Effector memory CD4-positive, alpha-beta T cell (primary cell): ENCODE measurements around the gene ERVW-1.
"Not testable (repeated sequence)": the region's sequence is repeated elsewhere in the genome, so short reads cannot be mapped to it uniquely, and the experiment has no call there.

Experiments
- DNase-seq, 3 donors: peaks; one replicate each; pipeline ENCODE4 v3.0.0-alpha.2; 2020
- H3K27ac ChIP-seq: 2 replicates; pipeline ENCODE4 v1.7.0; 2013; ENCODE audit warnings: mild to moderate bottlenecking, low read length, moderate library complexity; ENCODE audit not compliant: insufficient read depth, poor library complexity, severe bottlenecking
- H3K27me3 ChIP-seq: replicated peaks from 2 replicates; pipeline ENCODE4 v1.7.0; 2013; ENCODE audit warnings: mild to moderate bottlenecking, low read length; ENCODE audit not compliant: insufficient read depth, control insufficient read depth, poor library complexity, severe bottlenecking
- H3K36me3 ChIP-seq: 2 replicates; pipeline ENCODE4 v1.7.0; 2013; ENCODE audit warnings: mild to moderate bottlenecking, low read length, moderate library complexity; ENCODE audit not compliant: control insufficient read depth, insufficient read depth
- H3K4me1 ChIP-seq: 2 replicates; pipeline ENCODE4 v1.7.0; 2013; ENCODE audit warnings: low read length, mild to moderate bottlenecking; ENCODE audit not compliant: control insufficient read depth, insufficient read depth, poor library complexity, severe bottlenecking
- H3K4me3 ChIP-seq: 2 replicates; pipeline ENCODE4 v1.7.0; 2013; ENCODE audit warnings: low read length, low read depth, mild to moderate bottlenecking; ENCODE audit not compliant: insufficient read depth, poor library complexity, severe bottlenecking
- H3K9me3 ChIP-seq: 2 replicates; pipeline ENCODE4 v1.7.0; 2013; ENCODE audit warnings: mild to moderate bottlenecking, low read length, moderate library complexity; ENCODE audit not compliant: control insufficient read depth

The ERVW-1 gene

DNA sequence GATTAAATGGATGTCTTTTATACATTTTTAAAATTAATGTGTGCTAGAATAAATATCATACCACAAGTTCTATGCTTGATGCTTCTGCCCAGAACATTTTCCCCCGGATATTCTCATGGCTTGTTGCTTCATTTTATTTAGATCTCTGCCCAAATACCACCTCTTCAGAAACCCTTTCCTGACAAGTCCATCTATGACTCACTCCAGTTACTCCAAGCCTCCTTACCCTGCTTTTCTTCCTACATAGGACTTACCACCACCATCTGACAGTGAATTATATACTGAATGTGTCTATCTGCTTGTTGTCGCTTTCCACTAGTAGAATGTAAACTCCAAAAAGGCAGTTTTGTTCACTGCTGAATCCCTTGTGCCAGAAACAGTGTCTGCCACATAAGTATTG lies 19.1 kb upstream of the ERVW-1 start:
- Histone ChIP-seq H3K27ac (no peak overlapping the region), H3K27me3 (no peaks in the 10 kb centered on the region), H3K4me3 (no peak overlapping the region), H3K36me3 (peaks cover 52% of the 10 kb centered on the region), H3K4me1 (no peaks in the 10 kb centered on the region), H3K9me3 (no peaks in the 10 kb centered on the region)
- no peak for DNase-seq

DNA sequence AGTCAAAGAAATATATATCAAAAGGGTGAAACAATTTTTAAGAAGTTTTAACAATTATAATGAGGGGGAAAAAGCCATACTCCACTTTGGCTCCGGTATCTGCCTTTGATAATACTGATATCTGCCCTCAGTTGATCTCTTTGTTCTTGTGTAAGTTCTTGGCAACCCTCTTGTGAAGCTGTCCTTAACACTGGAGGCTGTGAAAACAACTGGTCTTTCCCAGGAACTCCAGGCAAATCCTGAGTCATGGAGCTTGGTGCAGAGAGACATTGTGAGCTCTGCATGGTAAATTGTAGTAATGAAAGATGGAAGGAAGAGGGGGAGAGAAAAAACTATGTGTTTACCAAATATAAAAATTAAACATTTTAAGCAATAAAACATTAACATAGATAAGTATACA lies 11.9 kb upstream of the ERVW-1 start:
- H3K36me3 ChIP-seq = peaks cover 43% of the 10 kb centered on the region
- no peak overlapping the region for H3K4me3 ChIP-seq
- no peaks in the 10 kb centered on the region for H3K9me3 ChIP-seq
- no peaks in the 10 kb centered on the region for H3K27me3 ChIP-seq
- H3K4me1 ChIP-seq = no peaks in the 10 kb centered on the region
- DNase-seq = no peak
- no peak overlapping the region for H3K27ac ChIP-seq

DNA sequence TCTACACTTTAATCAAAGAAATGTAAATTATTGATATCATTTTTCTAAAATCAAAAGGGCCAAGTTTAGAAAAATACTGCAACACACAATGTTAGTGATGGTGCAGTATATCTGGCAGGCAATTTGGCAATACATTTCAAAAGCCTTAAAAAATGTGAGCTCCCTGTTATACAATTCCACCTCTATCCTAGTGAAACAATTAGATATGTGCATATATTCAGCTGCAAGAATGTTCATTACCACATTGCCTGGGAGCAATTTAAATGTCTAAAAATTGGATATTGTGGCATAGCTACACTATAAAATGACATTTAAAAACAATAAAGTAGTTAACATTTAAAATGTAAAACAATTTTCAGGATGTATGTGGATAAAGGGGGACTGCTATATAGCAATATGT lies 10.1 kb upstream of the ERVW-1 start:
- peaks cover 35% of the 10 kb centered on the region for H3K36me3 ChIP-seq
- no peak for DNase-seq
- no peak overlapping the region for H3K4me3 ChIP-seq
- H3K27me3 ChIP-seq = no peaks in the 10 kb centered on the region
- H3K4me1 ChIP-seq = no peaks in the 10 kb centered on the region
- no peaks in the 10 kb centered on the region for H3K9me3 ChIP-seq
- H3K27ac ChIP-seq = no peak overlapping the region

DNA sequence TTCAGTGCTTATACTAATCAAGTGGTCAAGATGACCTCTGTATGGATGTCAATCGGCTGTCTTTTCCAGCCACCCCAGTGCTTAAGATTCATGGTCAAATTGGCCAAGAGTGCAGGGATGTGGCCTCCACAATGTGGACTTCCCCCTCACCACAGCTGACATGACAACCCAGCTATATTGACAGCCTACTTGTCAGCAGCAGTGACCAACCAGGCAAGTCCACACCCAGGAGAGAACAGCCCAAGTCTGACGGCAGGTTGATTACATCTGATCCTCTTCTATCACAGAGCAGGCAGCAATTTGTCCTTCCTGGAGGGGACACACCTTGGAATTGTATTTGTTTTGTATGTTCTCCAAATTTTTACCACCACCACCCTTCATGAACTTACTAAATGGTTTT lies 8.2 kb upstream of the ERVW-1 start:
- Histone ChIP-seq H3K4me1 (no peaks in the 10 kb centered on the region), H3K36me3 (peaks cover 18% of the 10 kb centered on the region)

DNA sequence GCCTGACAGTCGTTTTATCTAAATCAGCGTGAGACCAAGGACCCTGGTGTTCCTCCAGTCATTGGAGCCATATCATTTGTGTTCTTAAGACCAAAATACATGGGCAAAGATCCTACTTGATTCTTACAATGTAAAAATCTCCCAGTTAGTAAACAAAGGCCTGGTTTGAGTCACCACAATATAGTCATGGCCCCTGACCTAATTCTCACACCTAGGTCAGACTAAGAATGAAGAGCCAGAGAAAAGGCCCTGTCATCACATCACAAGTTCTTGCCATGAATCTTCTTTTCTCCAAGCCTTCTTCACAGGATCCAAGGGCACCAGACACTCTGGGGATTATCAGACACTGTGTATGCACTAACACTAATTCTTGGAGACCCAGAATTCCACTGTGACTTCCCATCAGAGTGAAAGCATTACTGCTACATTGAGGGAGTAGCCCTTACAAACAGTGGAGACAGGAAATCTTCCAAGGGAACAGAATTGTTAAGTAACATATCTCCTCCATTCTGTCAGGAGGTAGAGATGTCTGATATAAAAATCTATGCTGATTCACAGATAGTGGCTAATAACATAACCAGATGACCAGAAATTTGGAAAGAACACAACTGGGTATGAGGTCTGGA lies 7.6 kb upstream of the ERVW-1 start:
- H3K4me3 ChIP-seq = no peak overlapping the region
- H3K9me3 ChIP-seq = no peaks in the 10 kb centered on the region
- peaks cover 12% of the 10 kb centered on the region for H3K36me3 ChIP-seq
- no peaks in the 10 kb centered on the region for H3K27me3 ChIP-seq
- H3K27ac ChIP-seq = no peak overlapping the region
- no peaks in the 10 kb centered on the region for H3K4me1 ChIP-seq
- DNase-seq = no peak

More for the DNA sequence above, 8.2 kb upstream of the ERVW-1 start:
- no peak overlapping the region for H3K27ac ChIP-seq
- no peak for DNase-seq
- no peaks in the 10 kb centered on the region for H3K27me3 ChIP-seq
- no peaks in the 10 kb centered on the region for H3K9me3 ChIP-seq
- H3K4me3 ChIP-seq = no peak overlapping the region

DNA sequence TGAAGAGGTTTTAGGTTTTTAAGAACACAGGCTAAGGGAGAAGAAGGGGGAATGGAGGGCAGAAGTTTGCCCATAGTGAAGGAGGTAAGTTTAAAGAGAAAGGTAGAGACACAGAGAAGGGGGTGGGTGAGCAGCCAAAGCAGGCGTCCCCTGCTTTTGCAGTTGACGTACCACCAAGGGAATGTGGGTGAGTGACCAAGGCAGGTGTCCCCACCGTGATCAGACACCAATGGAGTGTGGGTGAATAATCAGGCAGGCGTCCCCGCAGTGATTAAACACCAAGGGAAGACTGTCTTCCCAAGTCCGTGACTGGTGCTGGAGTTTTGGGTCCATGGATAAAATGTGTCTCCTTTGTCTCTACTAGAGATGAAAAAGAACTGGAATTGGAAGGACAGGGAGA lies 6.5 kb upstream of the ERVW-1 start:
- not testable (repeated sequence) for H3K36me3 ChIP-seq

DNA sequence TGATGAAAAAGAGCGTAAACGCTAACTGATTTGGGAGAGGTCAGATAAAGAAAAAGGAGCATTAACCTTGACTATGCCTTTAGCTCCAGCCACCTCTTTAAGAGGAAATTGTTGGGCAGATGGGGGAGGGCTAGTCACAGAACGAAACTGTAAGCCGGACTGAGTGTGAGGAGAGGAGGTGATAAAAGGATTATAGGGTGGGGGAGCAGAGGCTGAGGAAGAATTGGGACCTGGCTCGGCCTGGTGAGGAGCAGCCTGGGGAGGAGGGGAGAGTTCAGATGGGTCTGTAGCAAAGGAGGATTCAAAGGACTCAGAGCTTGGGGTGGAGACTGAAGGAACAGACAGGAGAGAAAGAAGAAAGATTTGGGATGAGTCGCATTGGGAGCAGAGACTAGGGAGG lies 5.9 kb upstream of the ERVW-1 start:
- H3K27ac ChIP-seq, H3K4me1 ChIP-seq, H3K27me3 ChIP-seq, DNase-seq, H3K36me3 ChIP-seq, H3K9me3 ChIP-seq, H3K4me3 ChIP-seq: not testable (repeated sequence)

More for the DNA sequence above, 6.5 kb upstream of the ERVW-1 start:
- H3K9me3 ChIP-seq, H3K4me3 ChIP-seq, DNase-seq, H3K27ac ChIP-seq, H3K27me3 ChIP-seq, H3K4me1 ChIP-seq: not testable (repeated sequence)

DNA sequence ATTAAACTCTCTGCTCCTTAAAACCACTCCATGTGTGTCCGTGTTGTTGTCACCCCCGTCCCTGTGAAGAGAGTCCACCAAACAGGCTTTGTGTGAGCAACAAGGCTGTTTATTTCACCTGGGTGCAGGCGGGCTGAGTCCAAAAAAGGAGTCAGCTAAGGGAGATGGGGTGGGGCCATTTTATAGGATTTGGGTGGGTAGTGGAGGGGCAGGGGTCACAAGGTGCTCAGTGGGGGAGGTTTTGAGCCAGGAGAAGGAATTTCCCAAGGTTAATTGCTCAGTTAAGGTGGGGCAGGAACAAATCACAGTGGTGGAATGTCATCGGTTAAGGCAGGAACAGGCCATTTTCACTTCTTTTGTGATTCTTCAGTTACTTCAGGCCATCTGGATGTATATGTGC lies 1.4 kb upstream of the ERVW-1 start:
- H3K4me1 ChIP-seq, DNase-seq, H3K36me3 ChIP-seq, H3K9me3 ChIP-seq, H3K27ac ChIP-seq, H3K27me3 ChIP-seq, H3K4me3 ChIP-seq: not testable (repeated sequence)

DNA sequence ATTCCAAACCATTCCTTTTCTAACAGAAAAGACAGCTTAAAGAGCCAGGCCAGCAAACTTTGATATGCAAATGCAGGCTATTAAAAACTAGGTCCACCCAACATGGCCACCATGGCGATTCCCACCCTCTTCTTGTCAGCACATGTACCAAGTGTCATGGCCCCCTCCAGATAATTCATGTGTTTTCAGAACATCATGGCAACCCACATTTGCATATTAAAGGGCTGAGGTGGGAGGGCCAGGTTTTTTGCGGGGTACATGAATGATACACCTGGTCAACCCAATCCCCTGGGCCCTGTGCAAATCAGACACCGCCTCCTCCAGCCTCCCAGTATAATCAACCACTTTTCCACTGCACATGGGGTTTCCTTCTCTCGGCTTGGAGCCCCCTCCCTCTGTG lies 965 bp upstream of the ERVW-1 start:
- Histone ChIP-seq H3K27ac (no peak overlapping the region), H3K4me1 (no peaks in the 10 kb centered on the region), H3K4me3 (no peak overlapping the region), H3K36me3 (no peaks in the 10 kb centered on the region), H3K27me3 (no peaks in the 10 kb centered on the region), H3K9me3 (no peaks in the 10 kb centered on the region)
- no peak for DNase-seq

DNA sequence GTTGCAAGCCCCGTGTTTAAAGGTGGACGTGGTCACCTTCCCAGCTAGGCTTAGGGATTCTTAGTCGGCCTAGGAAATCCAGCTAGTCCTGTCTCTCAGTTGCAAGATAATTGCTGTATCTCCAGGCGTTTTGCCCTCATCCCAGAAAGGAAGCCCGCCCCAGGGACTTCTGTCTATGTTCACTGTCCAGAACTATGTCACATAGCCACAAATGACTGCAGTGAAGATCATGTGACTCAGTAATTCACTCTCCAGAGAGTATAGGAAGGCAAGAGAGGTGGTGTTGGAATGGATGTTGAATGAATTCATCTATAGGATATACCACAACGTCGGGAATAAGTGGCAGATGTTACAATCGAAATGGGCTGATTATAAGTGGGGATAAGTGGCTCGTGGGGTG lies 349 bp upstream of the ERVW-1 start:
- DNase-seq = no peak
- Histone ChIP-seq H3K4me1 (no peaks in the 10 kb centered on the region), H3K36me3 (no peaks in the 10 kb centered on the region), H3K27ac (no peak overlapping the region), H3K9me3 (no peaks in the 10 kb centered on the region), H3K4me3 (no peak overlapping the region), H3K27me3 (no peaks in the 10 kb centered on the region)
